ENCODE data around the gene SAE1. TPM values are rescaled to one million over a fixed set of nuclear protein-coding genes. Genes with fewer than 3 reads are reported as not detected.
A peak's percentile ranks its signal among the peaks of the same experiment; 100 is the strongest.

Gene SAE1
- total and polyA plus RNA-seq, 12 donors: 19.0 to 77.6 (median 49.7) TPM

GRCh38 chr19:47230054-47230920 is 99.7 kb downstream of the SAE1 start:
- Histone ChIP-seq H3K27ac (peak overlapping the region in 4 of 5 donors; percentile 65 to 100 (median 99)), H3K4me1 (replicated peaks in 1 of 2) (peaks cover 32 to 35% of the 10 kb centered on the region in 2 donors), H3K36me3 (replicated peaks in 1 of 2) (no peaks in the 10 kb centered on the region), H3K27me3 (no peaks in the 10 kb centered on the region), H3K9me3 (replicated peaks in 1 of 3) (no peaks in the 10 kb centered on the region), H3K4me3 (peak overlapping the region; percentile 39 to 96 (median 62))
- DNase-seq: peak; percentile 57 to 81 (median 66)
- 0 to 4% (median 1%) methylated on average over 2 to 79 of the region's 84 CpGs for WGBS, 4 donors
- intact Hi-C loops (cut with DNase I): no loop called here
- no peak for TF ChIP-seq POLR2A (IDR thresholded peaks at IDR 0.05)
- TF ChIP-seq CTCF (IDR thresholded peaks at IDR 0.05): peak; percentile 40 to 92 (median 68)

- TF ChIP-seq POLR2A (IDR thresholded peaks at IDR 0.05): peak; percentile 48 to 60
- peak in 2 of 6 experiments; percentile 1 to 18 for TF ChIP-seq CTCF (IDR thresholded peaks at IDR 0.05)
- Histone ChIP-seq H3K27me3 (no peaks in the 10 kb centered on the region), H3K9me3 (replicated peaks in 1 of 3) (no peaks in the 10 kb centered on the region), H3K36me3 (replicated peaks in 1 of 2) (no peaks in the 10 kb centered on the region), H3K4me1 (replicated peaks in 1 of 2) (peaks cover 29 to 32% of the 10 kb centered on the region in 2 donors), H3K4me3 (peak within 1 kb of the TSS; percentile 39 to 96 (median 62)), H3K27ac (peak within 1 kb of the TSS in 4 of 5 donors; percentile 75 to 100 (median 99))
- no peak for DNase-seq
- WGBS, 4 donors: 0 to 2% methylated on average over 22 to 43 of the region's 43 CpGs; no CpG with 5 or more reads in 2 of the 4 donors
- intact Hi-C loops (cut with DNase I): no loop called here
These were observed 100.2 kb downstream of the SAE1 start, which contains the start of gene BBC3 for GRCh38 chr19:47230921-47231214. TSS of gene BBC3 (minus strand) at chr19:47231199. CDS start at chr19:47228431, 2,768 bp downstream.

GRCh38 chr19:47231215-47232054 is 100.8 kb downstream of the SAE1 start:
- WGBS, 4 donors: 5 to 16% (median 9%) methylated on average over 12 to 51 of the region's 51 CpGs
- no peaks in the 10 kb centered on the region for H3K36me3 ChIP-seq (replicated peaks in 1 of 2)
- peaks cover 28 to 29% of the 10 kb centered on the region in 2 donors for H3K4me1 ChIP-seq (replicated peaks in 1 of 2)
- TF ChIP-seq CTCF (IDR thresholded peaks at IDR 0.05) (peak in 1 of 6 experiments; percentile 6), POLR2A (IDR thresholded peaks at IDR 0.05) (peak; percentile 17 to 60)
- H3K9me3 ChIP-seq (replicated peaks in 1 of 3): no peaks in the 10 kb centered on the region
- peak overlapping the region in 4 of 5 donors; percentile 44 to 99 (median 74) for H3K27ac ChIP-seq
- H3K27me3 ChIP-seq: no peaks in the 10 kb centered on the region
- H3K4me3 ChIP-seq: peak overlapping the region in 2 of 4 donors; percentile 30 to 96
- peak; percentile 86 to 94 (median 91) for DNase-seq
- intact Hi-C loops (cut with DNase I): no loop called here
